ENCODE results near the gene GOLGA5. TPM values are rescaled to one million over a fixed set of nuclear protein-coding genes. Genes with fewer than 3 reads are reported as not detected.

The GOLGA5 gene
- total and polyA plus RNA-seq, 2 of the 13 experiments (the other 11 are each of a cell fraction or from before 2014, with no cell fraction given): 31.0 to 40.0 TPM

- no peak for TF ChIP-seq KIAA2018 (CRISPR knock-in tag; IDR thresholded peaks at IDR 0.05; ENCODE audit: borderline replicate concordance)
- no peak for TF ChIP-seq SATB2 (CRISPR knock-in tag; IDR thresholded peaks at IDR 0.05)
- peak; percentile 71; the same call in 1 of the 2 replicates for TF ChIP-seq GMEB1 (CRISPR knock-in tag; IDR thresholded peaks at IDR 0.05; ENCODE audit: borderline replicate concordance)
- no peak for TF ChIP-seq RBAK (CRISPR knock-in tag; IDR thresholded peaks at IDR 0.05)
- no peak for TF ChIP-seq HNRNPH1 (optimal IDR thresholded peaks at IDR 0.05; ENCODE audit: low read depth, low read length)
- TF ChIP-seq DNMT3B (CRISPR knock-in tag; conservative IDR thresholded peaks at IDR 0.05): no peak
- peak; percentile 92 for TF ChIP-seq ZNF143 (CRISPR knock-in tag; IDR thresholded peaks at IDR 0.05)
- TF ChIP-seq MXI1 (IDR thresholded peaks at IDR 0.05; ENCODE audit: borderline replicate concordance, low read depth, low read length): peak; percentile 68; the same call in 1 of the 3 replicates
- peak; percentile 92; the same call in 1 of the 2 replicates for TF ChIP-seq EEA1 (CRISPR knock-in tag; IDR thresholded peaks at IDR 0.05; ENCODE audit: borderline replicate concordance)
- no peak for TF ChIP-seq TBX3 (IDR thresholded peaks at IDR 0.05; ENCODE audit: borderline replicate concordance)
- TF ChIP-seq ZNF772 (CRISPR knock-in tag; IDR thresholded peaks at IDR 0.05): peak; percentile 89
- no peak for TF ChIP-seq SNAI1 (CRISPR knock-in tag; IDR thresholded peaks at IDR 0.05; ENCODE audit: borderline replicate concordance)
- TF ChIP-seq FOXA1 (IDR thresholded peaks at IDR 0.05): no peak
- no peak for TF ChIP-seq FOXA1 (CRISPR knock-in tag; IDR thresholded peaks at IDR 0.05)
- 0 out of 2 replicates have a peak, but pooled peaks have one; percentile 22 for TF ChIP-seq ISX (CRISPR knock-in tag; conservative IDR thresholded peaks at IDR 0.05)
- no peak for TF ChIP-seq HMGA1 (CRISPR knock-in tag; conservative IDR thresholded peaks at IDR 0.05)
- peak; percentile 78 for TF ChIP-seq ZNF792 (CRISPR knock-in tag; IDR thresholded peaks at IDR 0.05)
These were observed 45.7 kb upstream of the GOLGA5 start, which contains the start of gene LGMN (continued) for GRCh38 chr14:92748259-92749016.

Data from HepG2 (cell line).